Colonic mucosa (tissue), 4 donors: ENCODE measurements around the gene TAF7. TPM values are rescaled to one million over a fixed set of nuclear protein-coding genes. Genes with fewer than 3 reads are reported as not detected.

Experiments
- DNase-seq: peaks from one replicate; pipeline ENCODE4 v3.0.0-alpha.2; 2020
- H3K27ac ChIP-seq: fragments of 200-600 bp; one replicate; pipeline ENCODE4 v1.8.0; 2021
- H3K27me3 ChIP-seq: fragments of 200-600 bp; one replicate; pipeline ENCODE4 v1.8.0; 2021
- H3K36me3 ChIP-seq: fragments of 200-600 bp; one replicate; pipeline ENCODE4 v1.8.0; 2021
- H3K4me1 ChIP-seq: fragments of 200-600 bp; one replicate; pipeline ENCODE4 v1.8.0; 2021; ENCODE audit warnings: mild to moderate bottlenecking
- H3K4me3 ChIP-seq: fragments of 200-600 bp; one replicate; pipeline ENCODE4 v1.8.0; 2021
- H3K9ac ChIP-seq, 2 donors: one replicate each; pipeline ENCODE4 v1.7.0; 2013; ENCODE audit warnings: control low read depth in 2 of 2, low read depth in 2 of 2, low read length in 2 of 2
- H3K9me3 ChIP-seq: fragments of 200-600 bp; one replicate; pipeline ENCODE4 v1.8.0; 2021
- intact Hi-C: fragments of 100-400 bp; cut with DNase I; formaldehyde crosslinking; loops from one replicate; pipeline ENCODE4 v1.14.1; 2022
- total RNA-seq, 2 donors: library from RNA; stranded (reverse); fragmentation: NEBNext Ultra II Directional in 1 of 2; extraction: Animal tissue kit (Norgen Biotek cat#: 25700) in 1 of 2; gene quantifications; one replicate each; pipeline ENCODE4 v1.2.1, GENCODE V29; 2021
- TF ChIP-seq, protein P1 (sequence below): fragments of 200-600 bp; IDR thresholded peaks from one replicate; pipeline ENCODE4 v1.8.0; 2022; ENCODE audit warnings: antibody characterized with exemption, mild to moderate bottlenecking
- donor health status: healthy.
- donor health status: DM: no; HTN: no; CAD: no.
- donor health status: DM: no; HTN: no; CAD: no.

TAF7 gene
- total RNA-seq, 2 donors from 2014 or later = 49.3 to 70.2 TPM

DNA sequence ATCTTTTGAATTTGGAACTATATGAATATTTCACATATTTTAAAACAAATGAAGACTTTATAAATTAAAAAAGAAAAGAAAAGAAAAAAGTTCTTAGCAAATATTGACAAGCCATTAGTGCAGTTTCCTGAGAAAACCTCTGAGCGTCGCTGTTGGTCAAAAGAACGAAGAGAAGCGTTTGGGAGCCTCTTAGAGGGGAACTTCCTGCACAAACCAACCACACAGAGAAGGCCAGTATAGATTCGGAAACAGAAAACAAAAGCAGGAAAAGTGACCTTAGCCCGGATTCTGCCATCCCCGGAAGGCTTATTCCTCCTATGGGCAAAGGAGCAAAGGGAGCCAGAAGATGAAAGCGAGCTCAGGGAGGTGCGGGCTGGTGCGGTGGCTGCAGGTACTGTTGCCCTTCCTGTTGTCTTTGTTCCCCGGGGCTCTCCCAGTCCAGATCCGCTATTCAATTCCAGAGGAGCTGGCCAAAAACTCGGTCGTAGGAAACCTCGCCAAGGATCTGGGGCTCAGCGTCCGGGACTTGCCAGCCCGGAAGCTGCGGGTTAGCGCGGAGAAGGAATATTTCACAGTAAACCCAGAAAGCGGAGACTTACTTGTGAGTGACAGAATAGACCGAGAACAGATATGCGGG, 39.3 kb upstream of the TAF7 start, which contains the start of gene PCDHGB2:
TSS of gene PCDHGB2 (plus strand) at position 205 of the 637 bp plus-strand sequence. CDS start at position 347, 142 bp downstream.
- Histone ChIP-seq H3K36me3 (no peaks in the 10 kb centered on the region), H3K9ac (no peak within 1 kb of the TSS), H3K27me3 (no peaks in the 10 kb centered on the region), H3K4me3 (no peak within 1 kb of the TSS), H3K4me1 (no peaks in the 10 kb centered on the region), H3K27ac (no peak within 1 kb of the TSS), H3K9me3 (no peaks in the 10 kb centered on the region)
- intact Hi-C loops = no loop called here
- no peak for DNase-seq
- TF ChIP-seq, protein P1, sequence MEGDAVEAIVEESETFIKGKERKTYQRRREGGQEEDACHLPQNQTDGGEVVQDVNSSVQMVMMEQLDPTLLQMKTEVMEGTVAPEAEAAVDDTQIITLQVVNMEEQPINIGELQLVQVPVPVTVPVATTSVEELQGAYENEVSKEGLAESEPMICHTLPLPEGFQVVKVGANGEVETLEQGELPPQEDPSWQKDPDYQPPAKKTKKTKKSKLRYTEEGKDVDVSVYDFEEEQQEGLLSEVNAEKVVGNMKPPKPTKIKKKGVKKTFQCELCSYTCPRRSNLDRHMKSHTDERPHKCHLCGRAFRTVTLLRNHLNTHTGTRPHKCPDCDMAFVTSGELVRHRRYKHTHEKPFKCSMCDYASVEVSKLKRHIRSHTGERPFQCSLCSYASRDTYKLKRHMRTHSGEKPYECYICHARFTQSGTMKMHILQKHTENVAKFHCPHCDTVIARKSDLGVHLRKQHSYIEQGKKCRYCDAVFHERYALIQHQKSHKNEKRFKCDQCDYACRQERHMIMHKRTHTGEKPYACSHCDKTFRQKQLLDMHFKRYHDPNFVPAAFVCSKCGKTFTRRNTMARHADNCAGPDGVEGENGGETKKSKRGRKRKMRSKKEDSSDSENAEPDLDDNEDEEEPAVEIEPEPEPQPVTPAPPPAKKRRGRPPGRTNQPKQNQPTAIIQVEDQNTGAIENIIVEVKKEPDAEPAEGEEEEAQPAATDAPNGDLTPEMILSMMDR = no peak

DNA sequence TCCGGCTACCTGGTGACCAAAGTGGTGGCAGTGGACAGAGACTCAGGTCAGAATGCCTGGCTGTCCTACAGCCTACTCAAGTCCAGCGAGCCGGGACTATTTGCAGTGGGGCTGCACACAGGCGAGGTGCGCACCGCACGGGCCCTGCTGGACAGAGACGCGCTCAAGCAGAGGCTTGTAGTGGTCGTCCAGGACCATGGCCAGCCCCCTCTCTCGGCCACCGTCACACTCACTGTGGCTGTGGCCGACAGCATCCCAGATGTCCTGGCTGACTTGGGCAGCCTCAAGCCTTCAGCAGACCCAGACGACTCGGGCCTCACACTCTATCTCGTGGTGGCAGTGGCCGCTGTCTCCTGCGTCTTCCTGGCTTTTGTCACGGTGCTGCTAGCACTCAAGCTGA, 36.4 kb upstream of the TAF7 start:
- Histone ChIP-seq H3K4me1 (no peaks in the 10 kb centered on the region), H3K9me3 (no peaks in the 10 kb centered on the region), H3K27me3 (no peaks in the 10 kb centered on the region), H3K9ac (no peak overlapping the region), H3K27ac (no peak overlapping the region), H3K4me3 (no peak overlapping the region), H3K36me3 (no peaks in the 10 kb centered on the region)
- DNase-seq = no peak
- intact Hi-C loops = no loop called here
- TF ChIP-seq, protein P1 = no peak

DNA sequence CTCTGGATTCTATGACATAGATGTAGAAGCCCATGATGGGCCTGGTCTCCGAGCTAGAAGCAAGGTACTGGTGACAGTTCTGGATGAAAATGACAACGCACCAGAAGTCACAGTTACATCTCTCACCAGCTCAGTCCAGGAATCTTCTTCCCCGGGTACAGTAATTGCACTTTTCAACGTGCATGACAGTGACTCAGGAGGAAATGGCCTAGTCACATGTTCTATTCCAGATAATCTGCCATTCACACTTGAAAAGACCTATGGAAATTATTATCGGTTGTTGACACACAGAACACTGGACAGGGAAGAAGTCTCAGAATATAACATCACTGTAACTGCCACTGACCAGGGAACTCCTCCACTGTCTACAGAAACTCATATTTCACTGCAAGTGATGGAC, 35.5 kb upstream of the TAF7 start:
- intact Hi-C loops = no loop called here
- no peak overlapping the region for H3K9ac ChIP-seq
- H3K4me3 ChIP-seq = no peak overlapping the region
- H3K36me3 ChIP-seq = no peaks in the 10 kb centered on the region
- no peak overlapping the region for H3K27ac ChIP-seq
- no peaks in the 10 kb centered on the region for H3K9me3 ChIP-seq
- TF ChIP-seq, protein P1 = no peak
- no peaks in the 10 kb centered on the region for H3K4me1 ChIP-seq
- DNase-seq = no peak
- no peaks in the 10 kb centered on the region for H3K27me3 ChIP-seq

DNA sequence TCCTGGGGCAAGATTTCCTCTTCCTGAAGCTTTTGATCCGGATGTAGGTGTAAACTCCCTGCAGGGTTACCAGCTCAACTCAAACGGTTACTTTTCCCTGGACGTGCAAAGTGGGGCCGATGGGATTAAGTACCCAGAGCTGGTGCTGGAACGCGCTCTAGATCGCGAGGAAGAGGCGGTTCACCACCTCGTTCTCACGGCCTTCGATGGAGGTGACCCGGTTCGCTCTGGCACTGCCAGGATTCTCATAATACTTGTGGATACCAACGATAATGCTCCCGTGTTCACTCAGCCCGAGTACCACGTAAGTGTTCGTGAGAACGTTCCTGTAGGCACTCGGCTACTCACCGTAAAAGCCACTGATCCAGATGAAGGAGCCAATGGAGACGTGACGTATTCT, 35.1 kb upstream of the TAF7 start:
- Histone ChIP-seq H3K9me3 (no peaks in the 10 kb centered on the region), H3K9ac (no peak overlapping the region), H3K4me3 (no peak overlapping the region), H3K36me3 (no peaks in the 10 kb centered on the region), H3K4me1 (no peaks in the 10 kb centered on the region), H3K27me3 (no peaks in the 10 kb centered on the region), H3K27ac (no peak overlapping the region)
- intact Hi-C loops = no loop called here
- DNase-seq = no peak
- TF ChIP-seq, protein P1 = no peak

DNA sequence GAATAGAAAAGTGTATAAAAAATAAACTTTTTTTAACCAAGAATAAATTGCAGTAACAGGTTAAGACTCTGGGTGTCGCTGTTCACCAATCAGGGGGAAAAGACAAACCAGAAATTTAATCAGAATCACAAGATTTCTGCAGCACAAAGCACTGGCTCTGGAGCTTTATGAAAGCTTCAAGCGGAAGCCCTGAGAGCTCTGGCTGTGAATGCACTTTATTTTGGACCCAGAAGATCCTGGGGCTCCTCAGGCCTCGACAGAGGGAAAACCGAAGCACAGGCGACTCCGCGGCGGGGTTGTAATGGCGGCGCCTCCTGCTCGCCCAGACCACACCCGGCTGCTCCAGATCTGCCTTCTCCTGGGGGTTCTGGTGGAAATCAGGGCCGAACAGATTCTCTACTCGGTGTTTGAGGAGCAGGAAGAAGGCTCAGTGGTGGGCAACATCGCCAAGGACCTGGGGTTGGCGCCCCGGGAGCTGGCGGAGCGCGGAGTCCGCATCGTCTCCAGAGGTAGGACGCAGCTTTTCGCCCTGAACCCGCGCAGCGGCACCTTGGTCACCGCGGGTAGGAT, 34.4 kb upstream of the TAF7 start, which contains the start of gene PCDHGA4:
TSS of gene PCDHGA4 (plus strand) at position 122 of the 570 bp plus-strand sequence. CDS start at position 209, 87 bp downstream.
- intact Hi-C loops = no loop called here
- Histone ChIP-seq H3K4me3 (no peak within 1 kb of the TSS), H3K36me3 (no peaks in the 10 kb centered on the region), H3K27ac (no peak within 1 kb of the TSS), H3K4me1 (no peaks in the 10 kb centered on the region), H3K27me3 (no peaks in the 10 kb centered on the region), H3K9me3 (no peaks in the 10 kb centered on the region), H3K9ac (no peak within 1 kb of the TSS)
- no peak for DNase-seq
- TF ChIP-seq, protein P1 = no peak
